Measurements from ENCODE around the gene DOCK8. TPM values are rescaled to one million over a fixed set of nuclear protein-coding genes. Genes with fewer than 3 reads are reported as not detected.

DOCK8 gene
- total RNA-seq, 1 experiment from 2014 or later = 15.2 TPM

- ChIA-PET CTCF (no interaction called here), POLR2A (no interaction called here)
- Mint-ChIP-seq H3K4me1 (ENCODE audit: low read depth, unreplicated experiment) (no peaks in the 10 kb centered on the region), H3K9me3 (ENCODE audit: unreplicated experiment) (no peaks in the 10 kb centered on the region), H3K27ac (ENCODE audit: unreplicated experiment) (no peak overlapping the region), H3K27me3 (ENCODE audit: insufficient read depth, unreplicated experiment) (no peaks in the 10 kb centered on the region), H3K4me3 (ENCODE audit: unreplicated experiment) (no peak overlapping the region), H3K36me3 (ENCODE audit: insufficient read depth, unreplicated experiment) (no peaks in the 10 kb centered on the region)
- Histone ChIP-seq H3K4me3 (ENCODE audit: low read depth, low read length) (no peak overlapping the region), H3K36me3 (ENCODE audit: control insufficient read depth, insufficient read depth, low read length) (no peaks in the 10 kb centered on the region; the same call in 1 of the 2 replicates), H3K9me3 (no peaks in the 10 kb centered on the region), H3K27me3 (replicated peaks; ENCODE audit: control insufficient read depth, insufficient read depth, low read length) (no peaks in the 10 kb centered on the region), H3K4me1 (no peaks in the 10 kb centered on the region)
- BruUV-seq (replicated peaks) = no TSS peak
- intact Hi-C loops (cut with micrococcal nuclease; ENCODE audit: unreplicated experiment) = no loop called here
- DNase-seq = no peak
- no peak for TF ChIP-seq CTCF (IDR thresholded peaks at IDR 0.05; ENCODE audit: insufficient read depth in 1 of 2, low read depth in 1 of 2, low read length in 1 of 2, severe bottlenecking in 1 of 2, unreplicated experiment in 1 of 2)
Observed at GRCh38 chr9:311841-312240, 97.2 kb downstream of the DOCK8 start.

- no peaks in the 10 kb centered on the region for H3K27me3 ChIP-seq (replicated peaks; ENCODE audit: control insufficient read depth, insufficient read depth, low read length)
- intact Hi-C loops (cut with micrococcal nuclease; ENCODE audit: unreplicated experiment) = no loop called here
- DNase-seq = no peak
- no peaks in the 10 kb centered on the region; the same call in 1 of the 2 replicates for H3K36me3 ChIP-seq (ENCODE audit: control insufficient read depth, insufficient read depth, low read length)
- no peaks in the 10 kb centered on the region for H3K4me1 ChIP-seq
- no peak overlapping the region for H3K4me3 Mint-ChIP-seq (ENCODE audit: unreplicated experiment)
- ChIA-PET POLR2A (no interaction called here), CTCF (no interaction called here)
- no TSS peak for BruUV-seq (replicated peaks)
- no peaks in the 10 kb centered on the region for H3K4me1 Mint-ChIP-seq (ENCODE audit: low read depth, unreplicated experiment)
- no peak for TF ChIP-seq CTCF (IDR thresholded peaks at IDR 0.05; ENCODE audit: insufficient read depth in 1 of 2, low read depth in 1 of 2, low read length in 1 of 2, severe bottlenecking in 1 of 2, unreplicated experiment in 1 of 2)
- no peaks in the 10 kb centered on the region for H3K9me3 Mint-ChIP-seq (ENCODE audit: unreplicated experiment)
- H3K27me3 Mint-ChIP-seq (ENCODE audit: insufficient read depth, unreplicated experiment) = no peaks in the 10 kb centered on the region
- H3K36me3 Mint-ChIP-seq (ENCODE audit: insufficient read depth, unreplicated experiment) = no peaks in the 10 kb centered on the region
- no peak overlapping the region for H3K27ac Mint-ChIP-seq (ENCODE audit: unreplicated experiment)
- H3K9me3 ChIP-seq = no peaks in the 10 kb centered on the region
- H3K4me3 ChIP-seq (ENCODE audit: low read depth, low read length) = no peak overlapping the region
Observed at GRCh38 chr9:312596-313320, 98.1 kb downstream of the DOCK8 start.

- no peak overlapping the region for H3K4me3 Mint-ChIP-seq (ENCODE audit: unreplicated experiment)
Observed at GRCh38 chr9:316382-316965, 101.8 kb downstream of the DOCK8 start.

More at GRCh38 chr9:316382-316965, 101.8 kb downstream of the DOCK8 start:
- no peak for TF ChIP-seq CTCF (IDR thresholded peaks at IDR 0.05; ENCODE audit: insufficient read depth in 1 of 2, low read depth in 1 of 2, low read length in 1 of 2, severe bottlenecking in 1 of 2, unreplicated experiment in 1 of 2)
- intact Hi-C loops (cut with micrococcal nuclease; ENCODE audit: unreplicated experiment) = no loop called here
- no peaks in the 10 kb centered on the region for H3K4me1 ChIP-seq
- DNase-seq = no peak
- no TSS peak for BruUV-seq (replicated peaks)
- H3K27me3 ChIP-seq (replicated peaks; ENCODE audit: control insufficient read depth, insufficient read depth, low read length) = no peaks in the 10 kb centered on the region
- no peaks in the 10 kb centered on the region; the same call in 1 of the 2 replicates for H3K36me3 ChIP-seq (ENCODE audit: control insufficient read depth, insufficient read depth, low read length)
- Mint-ChIP-seq H3K4me1 (ENCODE audit: low read depth, unreplicated experiment) (no peaks in the 10 kb centered on the region), H3K27me3 (ENCODE audit: insufficient read depth, unreplicated experiment) (no peaks in the 10 kb centered on the region), H3K36me3 (ENCODE audit: insufficient read depth, unreplicated experiment) (no peaks in the 10 kb centered on the region), H3K27ac (ENCODE audit: unreplicated experiment) (no peak overlapping the region), H3K9me3 (ENCODE audit: unreplicated experiment) (no peaks in the 10 kb centered on the region)
- ChIA-PET CTCF (no interaction called here), POLR2A (no interaction called here)
- no peaks in the 10 kb centered on the region for H3K9me3 ChIP-seq
- H3K4me3 ChIP-seq (ENCODE audit: low read depth, low read length) = no peak overlapping the region

All from Caco-2 (cell line).